NOMO-1 (cell line): ENCODE measurements around the gene MTCL3.
A peak's percentile ranks its signal among the peaks of the same experiment; 100 is the strongest.

Source experiments
- DNase-seq, 2 experiments: peaks; one replicate each; lab custom pipeline; 2025; ENCODE audit not compliant: unreplicated experiment in 2 of 2; lab: John Stamatoyannopoulos, UW

Gene MTCL3

DNA sequence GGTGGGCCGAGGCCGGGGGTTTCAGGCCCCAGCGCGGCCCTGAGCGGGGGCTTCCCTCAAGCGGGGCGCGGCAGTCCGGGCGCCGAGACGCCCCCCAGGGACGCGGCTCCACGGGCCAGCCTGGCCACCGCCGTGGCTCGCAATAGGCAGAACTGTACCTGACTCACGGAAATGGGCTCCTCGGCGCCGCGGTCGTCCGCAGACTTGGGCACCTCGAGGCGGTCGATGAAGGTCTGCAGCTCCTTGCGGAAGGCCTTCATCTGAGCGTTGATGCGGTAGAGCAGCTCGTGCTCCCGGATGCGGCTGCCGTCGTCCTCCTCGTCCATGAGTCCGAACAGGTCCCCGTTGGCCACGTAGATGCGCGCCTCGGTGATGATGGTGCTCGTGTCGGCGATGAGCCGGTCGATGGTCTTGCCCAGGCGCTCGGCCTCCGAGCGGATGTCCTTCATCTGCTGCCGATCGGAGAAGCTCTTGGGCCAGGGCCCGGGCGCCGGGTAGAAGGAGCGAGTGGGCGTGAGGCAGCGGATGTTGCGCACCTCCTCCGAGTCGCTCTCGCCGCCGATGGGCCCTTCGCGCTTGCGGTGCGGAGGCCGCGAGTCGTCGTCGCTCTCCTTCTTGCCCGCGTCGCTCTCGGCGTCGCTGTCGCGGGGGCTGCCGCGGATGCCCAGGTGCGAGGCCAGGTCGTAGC lies 43.9 kb downstream of the MTCL3 start:
- no peak for DNase-seq

DNA sequence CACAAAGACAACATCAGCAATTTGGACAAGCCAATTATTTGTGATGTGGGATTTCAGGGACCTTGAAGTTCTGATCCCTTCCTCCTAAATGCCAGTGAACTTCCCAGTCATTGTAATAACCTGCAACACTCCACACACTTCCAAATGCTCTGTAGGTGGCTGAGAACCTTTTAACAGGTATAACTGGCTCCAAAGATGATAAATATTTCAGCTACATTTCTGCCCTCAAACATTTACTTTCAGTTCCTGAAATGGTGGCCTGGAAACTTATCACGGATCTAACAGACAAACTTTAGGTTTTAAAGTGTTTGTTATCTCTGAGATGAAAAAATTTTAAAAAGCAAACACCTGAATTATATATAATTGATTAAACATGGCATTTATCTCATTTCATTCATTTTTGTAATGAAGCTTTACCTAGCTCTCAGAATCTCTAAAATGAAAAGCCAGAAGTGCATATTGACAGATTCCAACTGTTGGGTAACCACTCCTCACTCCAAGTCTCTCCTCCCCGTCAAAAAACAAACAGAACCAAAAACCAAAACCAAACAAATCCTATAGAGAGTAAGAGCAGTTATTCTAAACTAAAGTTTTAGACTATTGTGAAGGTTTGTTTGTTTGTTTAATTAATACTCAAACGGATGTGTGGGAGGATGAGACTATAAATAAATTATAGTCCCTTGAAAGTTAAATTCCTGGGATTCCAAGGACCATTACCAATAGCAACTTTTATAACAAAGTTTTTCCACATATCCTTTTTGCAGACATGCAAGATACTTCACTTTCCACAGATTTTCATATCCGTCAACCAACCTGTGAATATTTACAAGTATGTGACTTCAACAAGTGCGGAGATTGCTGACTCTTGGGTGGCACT lies 47.5 kb downstream of the MTCL3 start:
- DNase-seq, result peak in 1 of 2 experiments; percentile 68

DNA sequence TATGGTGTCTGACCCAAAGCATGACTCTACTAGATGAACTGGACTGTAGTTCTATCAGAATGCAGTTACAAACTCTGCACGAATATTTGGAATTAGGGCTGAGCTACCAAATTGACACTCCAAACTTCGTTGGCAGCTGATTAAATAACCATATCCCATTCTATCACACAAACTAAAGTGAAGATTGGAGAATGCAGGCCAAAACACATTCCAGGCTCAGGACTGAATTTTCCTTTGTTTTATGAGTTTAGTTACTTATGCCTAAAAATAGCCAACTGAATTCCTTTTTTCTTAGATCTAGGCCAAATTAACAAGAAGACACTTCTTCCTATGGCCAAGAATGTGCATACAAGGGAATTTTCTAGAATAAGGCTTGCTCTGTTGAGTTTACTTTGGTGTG lies 50.2 kb downstream of the MTCL3 start:
- no peak for DNase-seq

DNA sequence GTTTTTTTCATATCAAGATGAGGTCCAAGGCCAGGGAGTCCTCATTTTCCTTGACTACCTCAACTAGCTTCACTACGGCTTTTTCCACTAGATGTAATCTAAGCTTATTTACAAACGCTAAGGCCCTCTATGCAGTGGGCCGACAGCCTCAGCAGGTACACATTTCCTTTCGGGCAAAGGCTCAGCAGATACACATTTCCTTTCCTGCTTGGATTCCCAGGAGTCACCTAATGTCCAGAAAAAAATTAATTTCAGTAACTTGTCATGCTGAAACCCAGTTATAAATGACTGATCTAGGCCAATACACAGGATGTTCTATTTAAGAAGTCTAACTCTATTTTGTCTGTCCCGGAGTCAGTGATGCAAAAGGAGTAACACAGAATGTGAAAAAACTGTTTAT lies 52.7 kb downstream of the MTCL3 start:
- DNase-seq, result no peak

DNA sequence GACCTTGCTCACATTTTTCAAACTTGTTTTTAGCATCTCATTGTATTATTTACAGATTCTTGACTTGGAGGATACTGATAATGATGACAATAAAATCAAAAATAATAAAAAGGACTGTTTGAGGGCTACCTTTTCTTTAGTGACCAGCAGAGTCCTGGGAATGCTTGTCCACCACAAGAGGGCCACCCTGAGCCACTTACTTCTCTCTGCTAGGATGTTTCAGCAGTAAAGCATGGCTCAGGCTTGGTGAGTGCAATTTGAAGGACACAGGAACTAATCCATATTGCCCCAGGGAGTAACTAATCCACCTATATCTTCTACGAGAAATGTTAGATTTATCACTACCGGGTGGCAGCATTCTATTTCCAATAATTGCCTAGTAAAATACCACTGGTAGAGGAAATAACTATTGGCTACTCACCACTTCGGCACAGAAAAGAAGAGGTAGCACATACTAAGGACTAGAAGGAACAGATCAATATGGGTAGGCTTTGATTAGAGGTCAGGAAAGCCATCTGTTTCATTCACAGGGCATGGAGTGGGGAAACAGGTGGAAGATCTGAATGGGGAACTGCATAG lies 54.2 kb downstream of the MTCL3 start:
- peak; percentile 18 to 51 for DNase-seq

DNA sequence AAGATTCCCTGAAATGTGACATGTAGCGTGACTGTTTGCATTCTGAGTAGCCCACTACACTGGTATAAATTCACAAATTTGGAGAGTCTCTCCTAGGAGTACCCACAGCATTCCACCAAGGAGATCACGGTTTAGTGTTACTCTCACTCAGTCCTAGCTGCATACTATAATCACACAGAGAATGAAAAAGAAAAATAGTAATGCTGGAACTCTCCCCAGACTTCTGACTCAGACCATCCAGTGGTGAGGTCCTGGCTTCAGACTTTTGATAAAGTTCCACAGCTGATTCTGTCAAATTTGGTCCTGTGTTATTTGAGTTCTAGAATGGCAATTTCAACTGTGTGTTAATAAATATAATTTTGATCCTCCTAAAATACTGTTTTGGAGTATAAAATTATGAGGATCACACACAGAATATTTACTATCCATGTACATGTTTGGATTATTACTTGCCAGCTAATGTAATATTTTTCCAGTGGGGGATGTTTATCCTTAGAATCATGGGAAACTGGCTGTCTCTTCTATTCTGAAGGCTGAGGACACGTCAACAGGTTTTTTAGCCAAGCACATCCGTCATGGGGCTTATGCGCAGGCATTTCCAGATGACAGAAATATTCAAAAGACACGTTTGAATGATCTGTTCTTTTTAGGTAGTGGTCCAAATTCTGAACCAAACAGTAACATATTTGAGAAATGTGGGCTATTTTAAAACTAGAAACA lies 54.8 kb downstream of the MTCL3 start:
- no peak for DNase-seq

DNA sequence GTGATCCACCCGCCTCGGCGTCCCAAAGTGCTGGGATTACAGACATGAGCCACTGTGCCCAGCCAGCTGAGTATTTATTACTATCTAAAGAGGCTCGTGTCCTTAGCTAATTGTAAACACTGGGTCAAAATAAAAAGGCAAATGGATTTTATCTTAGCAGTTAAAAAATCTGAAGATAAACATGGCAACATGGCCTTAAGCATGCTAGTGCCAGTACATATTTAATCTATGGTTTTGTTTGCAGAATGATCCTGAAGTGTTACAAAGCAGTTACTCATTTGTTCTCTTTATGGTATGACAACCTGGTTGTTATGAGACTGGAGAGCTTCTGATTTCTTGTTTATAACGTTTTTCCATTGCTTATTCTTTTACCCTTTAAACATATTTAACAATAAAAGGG lies 56.1 kb downstream of the MTCL3 start:
- no peak for DNase-seq

DNA sequence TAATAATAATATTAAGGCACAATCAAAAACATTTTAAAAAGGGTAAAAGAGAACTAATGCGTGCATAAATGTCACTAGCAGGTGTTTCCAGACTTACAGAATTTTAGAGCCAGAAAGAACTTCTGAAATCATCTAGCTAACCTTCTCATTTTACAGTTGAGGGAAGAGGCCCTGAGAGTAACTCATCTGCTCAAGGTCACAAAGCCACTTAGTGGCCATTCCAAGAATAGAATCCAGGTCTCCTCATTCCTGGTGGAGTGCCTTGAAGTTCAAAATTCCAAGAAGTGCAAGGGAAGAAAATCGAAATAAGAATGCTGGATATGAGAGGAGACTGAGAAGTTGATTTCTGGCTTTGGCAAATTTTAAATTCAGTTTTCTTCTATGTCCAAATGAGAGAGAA lies 56.8 kb downstream of the MTCL3 start:
- no peak for DNase-seq

DNA sequence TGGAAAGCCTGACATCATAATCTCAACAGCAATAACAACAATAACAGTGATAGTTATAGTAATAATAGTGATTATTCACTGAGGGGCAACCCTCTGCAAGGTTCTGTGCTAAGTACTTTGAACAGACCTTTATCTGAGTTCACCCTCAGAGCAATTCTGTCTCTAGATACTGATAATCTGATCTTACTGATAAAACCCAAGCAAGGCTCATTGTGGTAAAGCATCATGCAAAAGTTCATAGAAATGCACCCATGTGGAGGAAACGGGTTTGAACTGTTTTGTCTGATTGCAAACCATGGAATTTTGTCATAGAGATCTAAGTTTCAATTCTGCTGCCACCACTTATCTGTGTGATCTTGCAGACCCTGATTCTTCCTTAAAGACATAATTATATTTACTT lies 58.7 kb downstream of the MTCL3 start:
- DNase-seq, result no peak

DNA sequence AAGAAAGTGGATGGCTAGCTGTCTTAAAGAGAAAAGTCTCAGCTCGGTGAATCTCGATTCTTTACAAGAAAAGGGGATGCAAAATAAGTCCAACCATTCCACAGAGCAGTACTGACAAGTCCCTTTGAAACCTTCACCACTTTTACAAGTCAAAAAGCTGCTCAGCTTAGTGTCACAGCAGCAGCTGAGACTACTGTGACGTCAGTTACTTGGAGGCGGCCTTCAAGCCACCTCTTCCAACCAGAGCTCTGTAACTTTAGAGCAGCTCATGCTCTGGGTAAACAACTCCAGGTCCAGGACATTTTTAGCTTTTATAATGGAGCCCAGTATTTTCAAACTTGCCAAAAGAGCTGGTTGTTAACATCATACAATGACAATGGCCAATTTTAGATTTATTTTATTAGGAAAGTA lies 59.9 kb downstream of the MTCL3 start, which contains the start of gene KIAA0408:
Gene KIAA0408, minus strand, starts transcription at position 159 of the 411 bp plus-strand sequence. CDS start 5,408 bp downstream, outside the sequence.
- no peak for DNase-seq

DNA sequence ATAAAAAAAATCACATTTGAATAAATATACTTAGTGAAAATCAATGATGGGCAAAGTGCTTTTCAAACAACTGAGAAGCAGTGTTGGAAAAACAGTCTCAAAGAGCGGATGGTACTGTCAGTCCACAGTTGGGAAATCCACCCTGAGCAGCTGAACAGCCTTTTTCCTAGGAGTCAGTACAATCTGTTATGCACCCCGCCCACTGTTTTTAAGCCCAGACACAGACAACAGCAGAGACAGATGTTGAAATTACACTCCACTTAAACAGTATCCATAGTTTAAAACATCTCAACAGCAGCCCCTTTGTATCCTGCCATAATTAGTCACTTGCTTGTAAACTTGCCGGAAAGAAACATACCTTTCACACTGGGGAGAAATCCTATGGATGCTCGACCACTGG lies 60.3 kb downstream of the MTCL3 start:
- no peak for DNase-seq

DNA sequence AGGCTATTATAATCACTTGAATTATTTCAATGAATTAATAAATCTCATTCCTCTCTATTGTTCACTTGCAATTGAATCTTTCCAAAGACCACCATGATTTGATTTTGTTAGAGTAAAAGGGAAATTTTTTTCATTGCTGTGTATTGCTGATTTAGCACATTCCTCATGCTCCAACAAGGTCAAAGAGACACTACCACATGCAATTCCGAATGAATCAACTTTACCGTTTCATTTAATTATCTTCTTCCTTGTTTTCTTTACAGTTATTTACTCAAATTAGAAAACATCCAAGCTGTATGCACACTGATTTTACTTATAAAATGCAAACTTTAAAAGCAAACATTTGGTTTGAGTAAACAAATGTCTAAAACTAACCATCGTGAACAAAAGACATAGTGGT lies 60.9 kb downstream of the MTCL3 start:
- no peak for DNase-seq

DNA sequence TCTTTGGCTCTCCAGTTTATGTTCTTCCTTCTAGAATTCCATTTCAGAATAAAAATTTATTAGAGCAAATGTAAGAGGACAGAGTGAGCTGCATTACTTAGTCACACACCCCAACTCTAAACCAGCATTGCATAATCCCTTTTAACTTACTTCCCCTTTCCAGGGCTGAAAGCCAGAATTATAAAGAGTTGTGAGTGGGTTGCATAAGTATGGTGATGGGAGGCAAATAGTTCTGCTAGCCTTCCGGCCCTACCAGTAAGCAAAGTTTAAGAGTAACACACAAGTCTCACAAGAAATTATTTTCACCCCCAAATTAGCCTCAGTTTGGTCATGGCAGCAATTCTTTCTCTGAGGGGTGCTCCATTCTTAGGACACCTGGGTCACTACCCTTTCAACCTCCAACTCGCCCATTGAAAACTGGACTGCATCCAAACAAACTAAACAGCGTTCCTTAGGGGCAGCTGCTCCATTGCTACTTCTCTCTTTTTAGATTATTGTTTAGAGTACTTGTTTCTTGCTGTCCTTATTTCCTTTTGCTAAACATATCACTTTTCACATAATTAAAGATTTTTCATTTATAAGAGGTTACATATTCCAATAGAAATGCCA lies 61.6 kb downstream of the MTCL3 start:
- peak; percentile 97 for DNase-seq

DNA sequence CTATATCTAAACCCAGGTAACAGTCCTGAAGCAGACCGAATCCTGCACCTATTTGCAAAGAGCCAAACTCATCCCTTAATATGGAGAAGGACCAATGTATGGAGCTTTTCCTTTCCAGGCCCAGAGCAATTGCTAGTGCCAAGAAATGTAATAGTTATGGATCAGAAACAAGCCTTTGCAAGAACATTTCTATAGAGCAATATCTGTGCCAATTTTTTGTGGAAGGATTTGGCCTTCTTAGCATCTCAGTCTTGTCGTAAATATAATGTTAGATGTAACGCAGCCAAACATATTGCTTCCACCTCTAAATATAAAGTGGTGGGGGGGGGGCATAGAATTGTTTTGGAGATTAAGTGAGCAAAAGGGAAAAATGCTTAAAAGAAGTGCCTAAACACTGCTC lies 62.7 kb downstream of the MTCL3 start:
- DNase-seq, result no peak

DNA sequence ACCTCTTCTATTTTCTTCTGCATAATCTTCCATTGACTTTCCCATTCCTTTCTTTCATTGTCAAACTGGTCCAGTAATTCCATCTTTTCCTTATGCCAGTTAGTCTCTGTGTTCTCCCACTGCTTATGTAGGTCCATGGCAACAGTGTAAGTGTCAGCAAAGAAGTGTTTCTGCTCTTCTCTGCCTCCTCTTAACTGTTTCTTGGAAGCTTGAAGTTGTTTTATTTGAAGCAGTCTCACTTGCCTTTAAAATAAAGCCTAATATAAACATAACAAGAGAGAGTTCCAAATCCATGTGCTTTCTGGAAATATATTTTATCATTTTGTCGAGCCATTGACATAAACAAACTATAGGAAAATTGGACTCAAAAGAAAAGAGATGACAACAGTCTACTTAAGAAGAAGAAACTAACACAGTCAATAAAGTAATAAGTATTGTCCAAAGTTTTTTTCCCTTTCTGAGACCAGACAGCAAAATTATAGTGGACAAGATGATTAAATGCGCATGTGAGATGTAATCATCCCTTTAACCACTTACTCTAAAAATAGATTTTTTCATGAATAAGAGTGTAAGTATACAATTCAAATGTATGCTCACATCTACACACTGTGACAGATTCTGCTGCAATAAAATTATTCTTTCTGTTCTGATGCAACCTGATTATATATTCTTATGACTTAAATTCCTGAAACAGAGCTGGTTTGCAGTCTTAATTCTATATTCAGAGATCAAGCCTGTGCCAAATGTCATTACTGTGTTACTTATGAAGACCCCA lies 65.1 kb downstream of the MTCL3 start:
- DNase-seq, result no peak

DNA sequence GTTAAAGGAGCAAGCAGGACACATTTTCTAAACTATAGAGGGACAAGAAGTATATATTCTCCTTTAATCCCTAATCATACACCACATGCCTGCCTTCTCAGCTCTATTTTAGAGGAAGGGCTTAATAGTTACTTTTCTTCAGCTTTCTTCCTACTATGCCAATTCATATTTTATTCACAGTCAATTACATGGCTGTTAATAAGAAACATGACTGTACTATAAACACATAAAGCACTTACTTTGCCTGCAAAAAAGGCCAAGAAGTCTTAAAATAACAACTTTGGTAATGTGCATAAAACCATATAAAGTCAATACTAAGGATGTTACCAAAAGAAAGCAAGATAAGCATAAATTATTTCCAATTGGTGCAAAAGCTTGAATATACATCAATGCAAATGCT lies 66.3 kb downstream of the MTCL3 start:
- no peak for DNase-seq

DNA sequence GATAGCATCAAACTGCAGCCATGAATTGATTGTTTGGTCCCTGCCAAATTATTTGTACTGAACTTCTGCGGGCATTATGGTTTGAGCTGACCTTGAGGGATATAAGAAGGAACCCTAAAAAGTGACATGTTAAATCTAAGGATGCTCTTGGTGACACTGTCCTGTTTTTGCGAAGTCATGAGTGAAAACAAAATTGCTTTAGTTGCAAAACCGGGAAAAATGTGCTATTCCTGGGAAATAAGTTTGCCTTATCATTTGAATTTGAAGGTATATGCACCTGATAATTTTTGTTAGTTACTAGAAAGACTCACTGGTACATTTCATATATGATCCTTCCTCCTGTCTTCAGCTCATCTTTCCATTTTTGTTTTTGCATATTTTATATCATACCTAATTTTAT lies 67.7 kb downstream of the MTCL3 start:
- no peak for DNase-seq

DNA sequence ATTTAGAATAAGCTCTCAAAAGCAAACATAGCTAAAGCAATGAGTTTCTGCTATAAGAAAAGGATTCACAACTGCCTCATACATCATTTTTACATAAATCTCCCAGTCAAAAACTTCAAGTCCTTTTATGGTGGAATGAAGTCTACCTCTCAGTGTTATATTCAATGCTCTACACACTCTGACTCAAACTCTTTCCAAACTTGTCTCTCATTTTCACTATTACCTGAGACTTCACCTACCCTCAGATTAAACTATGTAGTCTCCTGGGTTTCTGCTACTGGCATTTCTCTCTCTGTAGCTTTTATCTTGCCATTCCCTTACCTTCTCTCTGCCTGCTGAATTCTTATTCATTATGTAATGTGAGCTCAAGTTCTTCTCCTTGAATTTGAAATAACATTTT lies 71.4 kb downstream of the MTCL3 start:
- no peak for DNase-seq

DNA sequence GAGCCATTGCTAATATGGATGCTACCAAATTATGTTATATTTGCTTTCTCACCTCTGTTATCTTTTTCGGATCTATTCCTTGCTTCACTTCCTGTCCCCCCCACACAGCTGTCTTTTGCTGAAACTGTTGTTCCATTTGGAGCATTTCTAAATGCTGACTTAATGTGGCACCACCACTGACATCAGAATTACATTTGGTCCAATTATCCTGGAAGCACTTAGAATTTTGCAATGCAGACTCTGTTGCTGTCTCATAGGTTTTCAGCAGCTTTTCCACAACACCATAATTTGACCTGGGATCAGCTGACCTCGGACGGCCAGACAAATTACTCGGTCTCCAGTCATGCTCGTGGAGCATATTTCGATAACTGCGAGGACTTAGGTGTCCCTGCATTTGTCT lies 72.8 kb downstream of the MTCL3 start:
- DNase-seq, result no peak

DNA sequence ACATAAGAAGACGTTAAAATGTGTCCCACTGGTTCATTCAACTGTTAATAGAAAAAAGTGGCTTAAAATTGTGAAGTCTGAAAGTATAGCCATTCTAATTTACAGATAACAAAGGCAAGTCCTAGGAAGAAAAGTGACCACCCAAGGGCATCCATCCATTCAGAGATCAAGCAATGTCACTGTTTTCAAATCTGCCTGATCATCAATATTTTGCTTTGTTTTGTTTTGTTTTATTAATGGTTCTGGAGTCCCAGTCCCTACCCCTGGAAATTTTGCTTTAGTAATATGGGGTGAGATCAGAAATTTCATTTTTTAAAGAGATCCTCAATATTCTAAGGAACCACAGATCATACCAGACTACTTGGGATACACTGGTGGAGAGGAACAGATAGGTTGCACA lies 77.3 kb downstream of the MTCL3 start:
- no peak for DNase-seq
